ENCODE data around the gene FOXL2NB. TPM values are rescaled to one million over a fixed set of nuclear protein-coding genes. Genes with fewer than 3 reads are reported as not detected.

FOXL2NB gene
- polyA plus RNA-seq, 3 donors: 0.03 TPM; not detected in 2

GRCh38 chr3:138995706-138996105 lies 48.7 kb downstream of the FOXL2NB start:
- no peak for DNase-seq

Other genes with a start within 250 kb of the FOXL2NB start
- 10 to 100 TPM; 25.2 to 37.3 (median 29.4) TPM for gene PIK3CB, start 112.3 kb upstream of the FOXL2NB start, polyA plus RNA-seq (ENCODE audit: insufficient read length in 3 of 3)
- under 1 TPM in 1 of 3 donors, not detected in 2; 0.03 TPM for gene FOXL2, start 80 bp upstream of the FOXL2NB start, polyA plus RNA-seq (ENCODE audit: insufficient read length in 3 of 3)
- not detected for gene PRR23A, start 59.1 kb downstream of the FOXL2NB start, polyA plus RNA-seq (ENCODE audit: insufficient read length in 3 of 3)
- not detected for gene PRR23B, start 73.7 kb downstream of the FOXL2NB start, polyA plus RNA-seq (ENCODE audit: insufficient read length in 3 of 3)
- under 1 TPM in 1 of 3 donors, not detected in 2; 0.04 TPM for gene PRR23C, start 97.7 kb downstream of the FOXL2NB start, polyA plus RNA-seq (ENCODE audit: insufficient read length in 3 of 3)

Data from renal pelvis (tissue), 4 donors.